ENCODE data around the gene CD27. TPM values are rescaled to one million over a fixed set of nuclear protein-coding genes. Genes with fewer than 3 reads are reported as not detected.
A peak's percentile ranks its signal among the peaks of the same experiment; 100 is the strongest.
"Not testable (repeated sequence)": the region's sequence is repeated elsewhere in the genome, so short reads cannot be mapped to it uniquely, and the experiment has no call there.

CD27 gene
- total RNA-seq, 2 donors from 2014 or later: 0.26 to 0.35 TPM

- no peak for ATAC-seq
- no peak for DNase-seq
- intact Hi-C loops (cut with DNase I): no loop called here
Observed at GRCh38 chr12:6457220-6457945, 12.6 kb downstream of the CD27 start.

GRCh38 chr12:6458281-6459003 lies 13.7 kb downstream of the CD27 start:
- intact Hi-C loops (cut with DNase I): no loop called here
- DNase-seq (no peak), ATAC-seq (no peak)

- ATAC-seq (no peak), DNase-seq (no peak)
- intact Hi-C loops (cut with DNase I): no loop called here
Observed at GRCh38 chr12:6459004-6459337, 14.2 kb downstream of the CD27 start.

GRCh38 chr12:6460751-6461371 lies 16.1 kb downstream of the CD27 start:
- ATAC-seq: peak; percentile 33 to 62
- intact Hi-C loops (cut with DNase I): loop anchor here in 1 of 2 donors (5.0 kb wide), 1 partner anchor 39 kb away; no protein-coding TSS in a partner anchor
- no peak for DNase-seq

GRCh38 chr12:6461401-6462233 lies 16.9 kb downstream of the CD27 start:
- ATAC-seq (peak; percentile 59 to 68), DNase-seq (peak; percentile 55)
- intact Hi-C loops (cut with DNase I): loop anchor here in 1 of 2 donors (5.0 kb wide), 1 partner anchor 39 kb away; no protein-coding TSS in a partner anchor

GRCh38 chr12:6462234-6462995 lies 17.7 kb downstream of the CD27 start:
- no peak for DNase-seq
- intact Hi-C loops (cut with DNase I): loop anchor here in 1 of 2 donors (5.0 kb wide), 1 partner anchor 40 kb away; no protein-coding TSS in a partner anchor
- no peak for ATAC-seq

GRCh38 chr12:6463216-6463615 lies 18.5 kb downstream of the CD27 start:
- ATAC-seq (no peak), DNase-seq (no peak)
- intact Hi-C loops (cut with DNase I): loop anchor here in 1 of 2 donors (5.0 kb wide), 1 partner anchor 41 kb away; no protein-coding TSS in a partner anchor

- intact Hi-C loops (cut with DNase I): loop anchor here (2.0 to 5.0 kb wide), 2 partner anchors 39 to 42 kb away; no protein-coding TSS in a partner anchor
- no peak for DNase-seq
- no peak for ATAC-seq
Observed at GRCh38 chr12:6463858-6464257, 19.1 kb downstream of the CD27 start.

GRCh38 chr12:6464531-6464930 lies 19.8 kb downstream of the CD27 start:
- intact Hi-C loops (cut with DNase I): loop anchor here (2.0 to 5.0 kb wide), 2 partner anchors 40 to 42 kb away; no protein-coding TSS in a partner anchor
- no peak for ATAC-seq

GRCh38 chr12:6465467-6466183 lies 20.9 kb downstream of the CD27 start:
- intact Hi-C loops (cut with DNase I): loop anchor here in 1 of 2 donors (2.0 to 5.0 kb wide), 2 partner anchors 41 to 138 kb away; no protein-coding TSS in a partner anchor
- DNase-seq: no peak

More at GRCh38 chr12:6464531-6464930, 19.8 kb downstream of the CD27 start:
- no peak for DNase-seq

GRCh38 chr12:6466184-6466573 lies 21.4 kb downstream of the CD27 start:
- DNase-seq (no peak), ATAC-seq (no peak)
- intact Hi-C loops (cut with DNase I): loop anchor here in 1 of 2 donors (5.0 kb wide), 1 partner anchor 139 kb away; no protein-coding TSS in a partner anchor

More at GRCh38 chr12:6465467-6466183, 20.9 kb downstream of the CD27 start:
- ATAC-seq: peak in 1 of 2 donors; percentile 24

GRCh38 chr12:6466751-6467150 lies 22.0 kb downstream of the CD27 start:
- DNase-seq, ATAC-seq: not testable (repeated sequence)
- intact Hi-C loops (cut with DNase I): loop anchor here in 1 of 2 donors (5.0 kb wide), 1 partner anchor 139 kb away; no protein-coding TSS in a partner anchor

- intact Hi-C loops (cut with DNase I): loop anchor here in 1 of 2 donors (5.0 kb wide), 1 partner anchor 140 kb away; no protein-coding TSS in a partner anchor
Observed at GRCh38 chr12:6467571-6468282, 23.0 kb downstream of the CD27 start.

GRCh38 chr12:6468283-6468575 lies 23.5 kb downstream of the CD27 start:
- ATAC-seq: no peak
- intact Hi-C loops (cut with DNase I): loop anchor here in 1 of 2 donors (5.0 kb wide), 1 partner anchor 141 kb away; no protein-coding TSS in a partner anchor
- DNase-seq: no peak

More at GRCh38 chr12:6467571-6468282, 23.0 kb downstream of the CD27 start:
- DNase-seq, ATAC-seq: not testable (repeated sequence)

- DNase-seq (no peak), ATAC-seq (no peak)
- intact Hi-C loops (cut with DNase I): loop anchor here in 1 of 2 donors (5.0 kb wide), 1 partner anchor 142 kb away; no protein-coding TSS in a partner anchor
Observed at GRCh38 chr12:6469092-6469491, 24.3 kb downstream of the CD27 start.

- intact Hi-C loops (cut with DNase I): loop anchor here in 1 of 2 donors (5.0 kb wide), 1 partner anchor 142 kb away; no protein-coding TSS in a partner anchor
- DNase-seq (no peak), ATAC-seq (no peak)
Observed at GRCh38 chr12:6469609-6470374, 25.0 kb downstream of the CD27 start.
